IMR-90 (cell line): Measurements from ENCODE around the gene DNAJB4.
"Not testable (repeated sequence)": the region's sequence is repeated elsewhere in the genome, so short reads cannot be mapped to it uniquely, and the experiment has no call there.

Experiments
- CTCF ChIP-seq: conservative IDR thresholded peaks from 2 replicates; pipeline ENCODE4 v1.5.1; 2012; ENCODE audit warnings: mild to moderate bottlenecking, low read depth, low read length, improper control_type of control experiment
- POLR2A ChIP-seq: IDR thresholded peaks from 2 replicates; pipeline ENCODE4 v1.6.1; 2012; ENCODE audit warnings: mild to moderate bottlenecking, low read depth, low read length
- USF2 ChIP-seq: fragments of 150-350 bp; IDR thresholded peaks from 2 replicates; pipeline ENCODE4 v1.6.1; 2017; ENCODE audit warnings: mild to moderate bottlenecking, antibody characterized with exemption, low read length, low read depth

- not testable (repeated sequence) for TF ChIP-seq POLR2A, CTCF, USF2
Measured at GRCh38 chr1:78021134-78021533, 16.4 kb downstream of the DNAJB4 start.
